Transverse colon (tissue), 4 donors: ENCODE measurements around the gene ADH1B.
"Not testable (repeated sequence)": the region's sequence is repeated elsewhere in the genome, so short reads cannot be mapped to it uniquely, and the experiment has no call there.

Source experiments
- POLR2A ChIP-seq: fragments of 450-650 bp; IDR thresholded peaks from one replicate; pipeline ENCODE4 v1.6.1; 2016; ENCODE audit warnings: antibody characterized with exemption, mild to moderate bottlenecking, moderate library complexity
- POLR2AphosphoS5 ChIP-seq, 3 donors: sonication (generic); formaldehyde crosslinking; IDR thresholded peaks; one replicate each; pipeline ENCODE4 v1.6.1; 2016; ENCODE audit warnings: antibody characterized with exemption in 3 of 3
- TF ChIP-seq, protein P1 (sequence below), 5 experiments: fragments of 200-600 bp in 3 of 5; fragments of 450-650 bp in 2 of 5; sonication (generic) in 3 of 5; IDR thresholded peaks; 1 replicate in 2 of 5; 2 replicates in 3 of 5; pipeline ENCODE4 v1.5.1; 2016 to 2017; ENCODE audit warnings: antibody characterized with exemption in 5 of 5, inconsistent platforms in 3 of 5, mild to moderate bottlenecking in 2 of 5, moderate library complexity in 1 of 5

DNA sequence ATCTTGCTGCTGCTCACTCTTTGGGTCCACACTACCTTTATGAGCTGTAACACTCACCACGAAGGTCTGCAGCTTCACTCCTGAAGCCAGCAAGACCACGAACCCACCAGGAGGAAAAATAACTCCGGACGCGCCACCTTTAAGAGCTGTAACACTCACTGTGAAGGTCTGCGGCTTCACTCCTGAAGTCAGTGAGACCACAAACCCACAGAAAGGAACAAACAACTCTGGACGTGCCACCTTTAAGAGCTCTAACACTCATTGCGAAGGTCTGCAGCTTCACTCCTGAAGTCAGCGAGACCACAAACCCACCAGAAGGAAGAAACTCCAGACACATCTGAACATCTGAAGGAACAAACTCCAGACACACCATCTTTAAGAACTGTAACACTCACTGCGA lies 34.9 kb upstream of the ADH1B start:
- TF ChIP-seq, protein P1, sequence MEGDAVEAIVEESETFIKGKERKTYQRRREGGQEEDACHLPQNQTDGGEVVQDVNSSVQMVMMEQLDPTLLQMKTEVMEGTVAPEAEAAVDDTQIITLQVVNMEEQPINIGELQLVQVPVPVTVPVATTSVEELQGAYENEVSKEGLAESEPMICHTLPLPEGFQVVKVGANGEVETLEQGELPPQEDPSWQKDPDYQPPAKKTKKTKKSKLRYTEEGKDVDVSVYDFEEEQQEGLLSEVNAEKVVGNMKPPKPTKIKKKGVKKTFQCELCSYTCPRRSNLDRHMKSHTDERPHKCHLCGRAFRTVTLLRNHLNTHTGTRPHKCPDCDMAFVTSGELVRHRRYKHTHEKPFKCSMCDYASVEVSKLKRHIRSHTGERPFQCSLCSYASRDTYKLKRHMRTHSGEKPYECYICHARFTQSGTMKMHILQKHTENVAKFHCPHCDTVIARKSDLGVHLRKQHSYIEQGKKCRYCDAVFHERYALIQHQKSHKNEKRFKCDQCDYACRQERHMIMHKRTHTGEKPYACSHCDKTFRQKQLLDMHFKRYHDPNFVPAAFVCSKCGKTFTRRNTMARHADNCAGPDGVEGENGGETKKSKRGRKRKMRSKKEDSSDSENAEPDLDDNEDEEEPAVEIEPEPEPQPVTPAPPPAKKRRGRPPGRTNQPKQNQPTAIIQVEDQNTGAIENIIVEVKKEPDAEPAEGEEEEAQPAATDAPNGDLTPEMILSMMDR (IDR thresholded peaks at IDR 0.05) = not testable (repeated sequence)
- TF ChIP-seq POLR2AphosphoS5 (IDR thresholded peaks at IDR 0.05); POLR2A: not testable (repeated sequence)
